Parathyroid adenoma (tissue), 2 donors: Measurements from ENCODE around the gene HAND2.

Experiments used
- H2AFZ ChIP-seq: fragments of 300-600 bp; sonication (generic); one replicate; pipeline ENCODE4 v1.7.0; 2017; ENCODE audit warnings: antibody characterized with exemption, mild to moderate bottlenecking
- H3K27ac ChIP-seq: fragments of 300-600 bp; sonication (generic); one replicate; pipeline ENCODE4 v1.7.0; 2017
- H3K27me3 ChIP-seq: fragments of 300-600 bp; sonication (generic); one replicate; pipeline ENCODE4 v1.7.0; 2017; ENCODE audit warnings: low read length; ENCODE audit not compliant: control insufficient read depth, insufficient read depth
- H3K36me3 ChIP-seq: fragments of 300-600 bp; sonication (generic); one replicate; pipeline ENCODE4 v1.7.0; 2017; ENCODE audit warnings: low read length; ENCODE audit not compliant: control insufficient read depth, insufficient read depth
- H3K4me1 ChIP-seq: fragments of 300-600 bp; sonication (generic); one replicate; pipeline ENCODE4 v1.7.0; 2017; ENCODE audit warnings: control low read depth
- H3K4me2 ChIP-seq: fragments of 300-600 bp; sonication (generic); one replicate; pipeline ENCODE4 v1.7.0; 2017; ENCODE audit warnings: low read length
- H3K4me3 ChIP-seq: fragments of 300-600 bp; sonication (generic); one replicate; pipeline ENCODE4 v1.7.0; 2017; ENCODE audit warnings: low read depth, low read length
- H3K79me2 ChIP-seq: fragments of 300-600 bp; sonication (generic); one replicate; pipeline ENCODE4 v1.7.0; 2017; ENCODE audit warnings: control low read depth
- H3K9ac ChIP-seq: fragments of 300-600 bp; sonication (generic); one replicate; pipeline ENCODE4 v1.7.0; 2017; ENCODE audit warnings: mild to moderate bottlenecking
- H3K9me3 ChIP-seq: fragments of 300-600 bp; sonication (generic); one replicate; pipeline ENCODE4 v1.7.0; 2017; ENCODE audit warnings: low read length; ENCODE audit not compliant: control insufficient read depth
- TF ChIP-seq, protein P1 (sequence below): fragments of 300-600 bp; sonication (generic); IDR thresholded peaks from one replicate; pipeline ENCODE4 v1.7.0; 2017; ENCODE audit warnings: antibody characterized with exemption, mild to moderate bottlenecking
- donor health status: primary hyperparathyroidism.

The HAND2 gene

GRCh38 chr4:173521467-173522159 lies 8.4 kb downstream of the HAND2 start:
- H3K9me3 ChIP-seq: no peaks in the 10 kb centered on the region
- no peak overlapping the region for H3K9ac ChIP-seq
- H2AFZ ChIP-seq: no peak overlapping the region
- H3K36me3 ChIP-seq: no peaks in the 10 kb centered on the region
- peaks cover 7% of the 10 kb centered on the region for H3K27me3 ChIP-seq
- no peak overlapping the region for H3K27ac ChIP-seq
- H3K79me2 ChIP-seq: no peaks in the 10 kb centered on the region
- H3K4me1 ChIP-seq: no peaks in the 10 kb centered on the region
- H3K4me3 ChIP-seq: peak overlapping the region; percentile 22
- peak overlapping the region; percentile 59 for H3K4me2 ChIP-seq
- TF ChIP-seq, protein P1, sequence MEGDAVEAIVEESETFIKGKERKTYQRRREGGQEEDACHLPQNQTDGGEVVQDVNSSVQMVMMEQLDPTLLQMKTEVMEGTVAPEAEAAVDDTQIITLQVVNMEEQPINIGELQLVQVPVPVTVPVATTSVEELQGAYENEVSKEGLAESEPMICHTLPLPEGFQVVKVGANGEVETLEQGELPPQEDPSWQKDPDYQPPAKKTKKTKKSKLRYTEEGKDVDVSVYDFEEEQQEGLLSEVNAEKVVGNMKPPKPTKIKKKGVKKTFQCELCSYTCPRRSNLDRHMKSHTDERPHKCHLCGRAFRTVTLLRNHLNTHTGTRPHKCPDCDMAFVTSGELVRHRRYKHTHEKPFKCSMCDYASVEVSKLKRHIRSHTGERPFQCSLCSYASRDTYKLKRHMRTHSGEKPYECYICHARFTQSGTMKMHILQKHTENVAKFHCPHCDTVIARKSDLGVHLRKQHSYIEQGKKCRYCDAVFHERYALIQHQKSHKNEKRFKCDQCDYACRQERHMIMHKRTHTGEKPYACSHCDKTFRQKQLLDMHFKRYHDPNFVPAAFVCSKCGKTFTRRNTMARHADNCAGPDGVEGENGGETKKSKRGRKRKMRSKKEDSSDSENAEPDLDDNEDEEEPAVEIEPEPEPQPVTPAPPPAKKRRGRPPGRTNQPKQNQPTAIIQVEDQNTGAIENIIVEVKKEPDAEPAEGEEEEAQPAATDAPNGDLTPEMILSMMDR: no peak

DNA sequence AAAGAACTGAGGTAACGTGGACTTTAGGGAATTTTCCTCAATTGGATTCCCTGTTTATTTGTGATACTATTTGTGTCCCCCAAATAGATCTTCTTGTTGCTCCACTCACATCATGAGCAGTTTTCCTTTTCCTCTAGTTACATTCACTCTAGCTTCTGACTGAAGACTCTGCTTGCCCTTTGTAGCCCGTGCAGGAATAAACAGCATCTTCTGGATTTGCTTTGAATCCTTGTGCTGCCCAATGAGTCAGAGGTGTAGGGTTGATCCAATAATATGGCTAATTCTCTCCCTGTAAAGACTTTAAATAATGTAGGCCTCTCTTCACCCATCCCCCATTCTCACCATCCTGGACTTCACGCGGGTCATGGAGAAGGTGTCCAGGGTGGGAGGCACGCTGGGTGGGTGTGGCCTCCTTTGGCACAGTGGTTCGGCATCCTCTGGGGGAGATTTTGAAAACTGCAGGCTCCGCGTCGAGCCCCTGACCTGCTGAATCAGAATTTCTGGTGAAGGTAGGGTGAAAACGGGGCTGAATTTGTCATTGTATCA lies 9.0 kb downstream of the HAND2 start:
- Histone ChIP-seq H3K36me3 (no peaks in the 10 kb centered on the region), H3K9ac (no peak overlapping the region), H3K4me1 (no peaks in the 10 kb centered on the region), H3K4me3 (no peak overlapping the region), H3K9me3 (no peaks in the 10 kb centered on the region), H3K27ac (no peak overlapping the region), H3K27me3 (peaks cover 7% of the 10 kb centered on the region), H3K79me2 (no peaks in the 10 kb centered on the region), H3K4me2 (no peak overlapping the region), H2AFZ (no peak overlapping the region)
- TF ChIP-seq, protein P1: no peak

- Histone ChIP-seq H3K9me3 (no peaks in the 10 kb centered on the region), H3K9ac (no peak overlapping the region), H3K4me3 (no peak overlapping the region), H3K4me1 (no peaks in the 10 kb centered on the region), H3K36me3 (no peaks in the 10 kb centered on the region), H2AFZ (no peak overlapping the region), H3K27ac (no peak overlapping the region), H3K79me2 (no peaks in the 10 kb centered on the region), H3K27me3 (peaks cover 7% of the 10 kb centered on the region), H3K4me2 (no peak overlapping the region)
- TF ChIP-seq, protein P1: no peak
Measured at GRCh38 chr4:173519111-173520101, 10.6 kb downstream of the HAND2 start.

DNA sequence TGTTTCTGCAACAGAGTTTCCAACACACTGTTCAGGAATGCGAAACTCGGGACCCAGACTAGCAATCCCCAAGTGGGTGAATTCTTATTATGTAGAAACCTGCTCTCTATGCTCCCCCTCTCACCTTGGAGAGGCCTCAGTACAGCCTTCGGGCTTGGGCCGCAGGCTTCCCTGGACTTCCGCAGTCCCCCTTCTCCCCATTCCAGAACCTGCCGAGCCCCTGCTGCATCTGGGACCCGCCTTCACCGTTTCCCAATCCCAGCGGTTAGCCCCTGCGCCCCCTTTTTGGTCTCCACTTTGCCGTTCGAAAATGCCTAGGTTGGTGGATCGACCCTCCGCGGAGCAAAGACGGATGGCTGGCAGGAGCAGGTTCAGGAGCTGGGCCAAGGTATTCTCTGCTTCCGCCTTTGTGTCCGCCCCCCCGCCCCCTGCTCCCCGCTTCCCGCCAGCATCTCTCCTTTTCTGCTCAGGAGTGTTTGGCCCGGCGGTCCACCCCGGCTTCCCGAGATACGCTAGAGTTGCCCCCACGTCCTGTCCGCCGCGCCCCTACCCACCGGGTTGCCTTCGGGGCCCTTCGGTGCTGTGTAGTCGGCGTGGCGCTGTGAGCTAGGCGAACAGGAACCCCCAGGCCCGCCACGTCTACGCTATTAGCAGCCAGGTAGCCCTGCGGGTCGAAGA lies 11.5 kb downstream of the HAND2 start:
- no peak overlapping the region for H3K27ac ChIP-seq
- no peaks in the 10 kb centered on the region for H3K36me3 ChIP-seq
- H3K79me2 ChIP-seq: no peaks in the 10 kb centered on the region
- no peak overlapping the region for H2AFZ ChIP-seq
- no peak overlapping the region for H3K9ac ChIP-seq
- no peak overlapping the region for H3K4me2 ChIP-seq
- H3K4me1 ChIP-seq: no peaks in the 10 kb centered on the region
- TF ChIP-seq, protein P1: no peak
- no peak overlapping the region for H3K4me3 ChIP-seq
- H3K27me3 ChIP-seq: peaks cover 7% of the 10 kb centered on the region
- H3K9me3 ChIP-seq: no peaks in the 10 kb centered on the region
